T-helper 2 cell (primary cell): Measurements from ENCODE around the gene TRABD.
"Not testable (repeated sequence)": the region's sequence is repeated elsewhere in the genome, so short reads cannot be mapped to it uniquely, and the experiment has no call there.

Source experiments
- DNase-seq, 5 experiments: peaks; one replicate each; pipeline versions ENCODE4 v3.0.0 to v3.0.0-alpha.2; 2012 to 2022

The TRABD gene

GRCh38 chr22:50203288-50203687 is 17.6 kb downstream of the TRABD start:
- DNase-seq, result no peak

- no peak for DNase-seq
These were observed 18.9 kb downstream of the TRABD start for GRCh38 chr22:50204571-50204970.

- DNase-seq, result not testable (repeated sequence)
These were observed 19.3 kb downstream of the TRABD start for GRCh38 chr22:50204998-50205397.

DNA sequence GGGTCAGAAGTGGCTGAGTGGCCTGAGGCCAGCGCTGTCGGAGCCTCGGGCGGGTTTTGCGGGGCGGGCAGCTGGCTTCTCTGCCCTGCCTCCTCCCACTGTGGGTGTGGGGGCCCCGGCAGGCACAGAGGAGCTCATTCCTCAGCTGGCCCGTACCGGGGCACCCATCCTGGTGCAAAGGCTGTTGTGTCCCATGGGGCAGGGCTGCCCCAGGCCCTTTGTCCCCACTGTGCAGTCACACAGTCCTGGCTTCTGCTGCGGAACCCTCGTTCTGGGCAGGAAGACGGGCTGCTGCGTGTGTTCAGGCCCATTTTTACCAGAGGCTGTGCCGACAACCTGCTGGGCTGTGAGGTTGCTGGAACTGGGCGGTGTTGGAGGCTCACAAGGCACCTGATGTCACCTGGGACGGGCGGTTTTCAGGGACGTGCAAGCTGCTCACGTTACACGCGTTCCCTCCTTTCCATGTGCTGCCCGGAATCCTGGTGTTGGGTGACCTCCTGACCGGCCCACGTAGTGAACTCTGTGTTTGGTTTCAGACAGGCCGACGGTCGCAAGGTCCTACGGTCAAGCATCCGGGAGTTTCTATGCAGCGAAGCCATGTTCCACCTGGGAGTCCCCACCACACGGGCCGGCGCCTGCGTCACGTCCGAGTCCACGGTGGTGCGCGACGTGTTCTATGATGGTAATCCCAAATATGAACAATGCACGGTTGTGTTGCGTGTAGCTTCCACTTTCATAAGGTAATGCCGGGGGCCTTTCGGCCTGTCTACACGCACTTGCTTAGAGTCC is 20.3 kb downstream of the TRABD start:
- no peak for DNase-seq

- DNase-seq, result no peak
These were observed 20.9 kb downstream of the TRABD start for GRCh38 chr22:50206599-50206998.

GRCh38 chr22:50207383-50208140 is 21.8 kb downstream of the TRABD start:
- DNase-seq, result no peak

GRCh38 chr22:50208430-50208938 is 22.8 kb downstream of the TRABD start:
- no peak for DNase-seq

DNA sequence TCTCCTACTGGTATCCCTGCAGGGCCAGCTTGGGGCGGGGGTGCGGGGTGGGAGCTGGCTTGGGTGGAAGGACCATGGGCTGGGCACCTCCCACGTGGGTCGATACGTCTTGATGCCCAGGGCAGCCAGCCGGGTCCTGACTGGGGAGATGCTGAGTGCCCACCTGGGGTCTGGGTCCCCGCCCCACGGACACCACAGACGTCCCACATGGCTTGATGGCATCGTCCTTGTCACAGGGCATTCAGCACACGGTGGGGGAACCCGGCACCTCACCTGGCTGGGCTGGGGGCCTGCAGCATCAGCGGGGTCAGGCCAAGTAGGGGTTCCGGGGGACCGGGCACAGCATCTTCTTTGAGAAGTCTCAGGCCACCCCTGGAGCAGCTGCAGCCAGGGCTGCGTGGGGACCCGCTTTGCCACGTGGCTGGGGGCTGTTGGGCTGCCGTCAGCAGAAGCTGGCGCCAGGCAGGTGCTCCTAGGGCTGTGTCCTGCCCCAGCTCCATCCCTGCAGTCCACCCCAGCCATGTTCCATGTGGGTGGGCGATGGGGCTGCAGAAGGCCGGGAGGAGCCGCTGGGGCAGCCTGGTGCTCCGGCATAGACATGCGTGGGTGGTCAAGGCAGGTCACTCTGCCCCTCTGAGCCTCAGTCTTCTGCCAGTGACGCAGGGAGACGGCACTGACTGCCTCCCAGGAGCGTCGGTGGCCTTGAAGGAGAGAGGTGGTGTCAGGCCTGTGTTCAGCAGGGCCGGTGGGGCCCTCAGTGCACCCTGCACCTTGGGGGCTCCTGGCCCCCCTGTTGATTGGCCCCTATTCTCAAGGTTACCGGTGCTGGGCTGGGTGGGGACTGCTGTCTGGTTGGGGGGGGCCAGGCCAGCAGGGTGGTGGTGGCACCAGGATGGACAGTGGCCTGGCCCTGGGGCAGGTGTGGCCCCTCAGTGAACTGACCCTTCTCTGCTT is 23.5 kb downstream of the TRABD start:
- DNase-seq, result no peak

DNA sequence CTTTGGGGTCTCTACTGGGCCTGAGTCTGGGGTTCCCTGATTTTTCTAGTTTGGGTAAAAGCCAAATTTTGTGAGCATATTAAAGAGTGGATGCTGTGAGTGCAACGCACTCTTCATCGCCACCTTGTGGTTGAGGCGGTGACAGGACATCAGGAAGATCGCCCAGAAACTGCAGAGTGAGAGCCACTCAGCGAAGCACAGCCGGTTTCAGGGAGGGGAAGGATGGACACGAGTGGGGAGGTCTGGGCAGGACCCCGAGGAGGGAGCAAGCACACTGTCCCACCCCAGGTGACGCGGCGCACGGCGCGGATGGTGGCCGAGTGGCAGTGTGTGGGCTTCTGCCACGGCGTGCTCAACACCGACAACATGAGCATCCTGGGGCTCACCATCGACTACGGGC is 24.2 kb downstream of the TRABD start:
- DNase-seq, result peak; percentile 35 to 72 (median 50)

GRCh38 chr22:50210378-50211139 is 24.8 kb downstream of the TRABD start:
- no peak for DNase-seq

- DNase-seq, result no peak
These were observed 25.4 kb downstream of the TRABD start for GRCh38 chr22:50211147-50211546.

GRCh38 chr22:50213263-50213662 is 27.6 kb downstream of the TRABD start:
- no peak for DNase-seq

- DNase-seq, result no peak
These were observed 29.8 kb downstream of the TRABD start for GRCh38 chr22:50215297-50216054.

GRCh38 chr22:50216055-50216683 is 30.5 kb downstream of the TRABD start:
- no peak for DNase-seq

- DNase-seq, result no peak
These were observed 31.2 kb downstream of the TRABD start for GRCh38 chr22:50216684-50217520.

- no peak for DNase-seq
These were observed 31.9 kb downstream of the TRABD start for GRCh38 chr22:50217543-50218152.

DNA sequence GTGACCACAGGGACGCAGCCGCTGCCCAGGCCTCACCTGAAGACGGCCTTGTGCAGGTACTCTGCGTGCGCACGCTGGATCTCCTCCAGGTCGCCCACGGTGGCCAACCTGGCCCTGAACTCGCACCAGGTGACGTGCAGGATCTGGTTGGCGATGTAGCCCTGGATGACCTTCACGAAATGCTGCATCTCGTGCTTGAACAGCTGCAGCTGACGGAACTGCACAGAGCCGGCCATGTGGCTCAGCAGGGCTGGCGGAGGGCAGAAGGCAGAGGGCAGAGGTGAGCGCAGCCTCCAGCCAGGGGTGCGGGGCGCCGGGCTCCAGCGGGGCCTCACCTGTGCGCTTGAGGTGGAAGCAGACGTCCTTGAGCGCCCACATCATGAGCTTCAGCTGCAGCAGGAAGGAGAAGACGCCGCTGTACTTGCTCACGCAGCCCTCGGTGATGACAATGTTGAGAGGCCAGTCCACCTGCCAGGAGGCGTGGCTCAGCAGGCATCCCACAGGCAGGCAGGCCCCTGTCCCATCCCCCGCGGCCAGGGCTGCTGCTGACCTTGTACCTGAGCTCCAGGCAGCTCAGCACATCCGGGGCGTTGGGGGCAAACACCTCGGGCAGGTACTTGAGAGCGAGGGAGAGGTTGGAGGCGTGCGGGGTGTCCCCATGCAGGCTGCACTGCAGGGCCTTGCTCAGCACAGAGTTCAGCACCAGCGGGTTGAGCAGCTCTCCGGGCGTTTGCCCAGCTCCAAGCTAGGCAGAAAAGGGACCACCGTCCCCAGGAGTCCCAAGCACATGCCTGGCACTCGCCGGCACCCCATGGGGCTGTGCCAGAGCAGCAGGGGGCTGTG is 32.7 kb downstream of the TRABD start:
- DNase-seq, result no peak
